ENCODE results near the gene FAM221B.
A peak's percentile ranks its signal among the peaks of the same experiment; 100 is the strongest.

The FAM221B gene

GRCh38 chr9:35828716-35829083, at the start of gene FAM221B:
FAM221B (minus strand) TSS chr9:35828732; CDS start chr9:35826161, 2,571 bp downstream.
- DNase-seq = no peak

GRCh38 chr9:35872505-35872904, 44.0 kb upstream of the FAM221B start:
- DNase-seq = no peak

GRCh38 chr9:35871545-35871944, 43.0 kb upstream of the FAM221B start:
- DNase-seq = no peak

GRCh38 chr9:35870351-35870923, 41.9 kb upstream of the FAM221B start, which contains the start of gene OR13J1:
OR13J1 (minus strand) TSS chr9:35870401; CDS start chr9:35870401, 0 bp downstream.
- no peak for DNase-seq

GRCh38 chr9:35869621-35870216, 41.2 kb upstream of the FAM221B start:
- no peak for DNase-seq

GRCh38 chr9:35868933-35869332, 40.4 kb upstream of the FAM221B start:
- no peak for DNase-seq

- DNase-seq = no peak
These were observed 39.0 kb upstream of the FAM221B start for GRCh38 chr9:35867538-35867937.

GRCh38 chr9:35864695-35865255, 36.2 kb upstream of the FAM221B start:
- no peak for DNase-seq

- no peak for DNase-seq
These were observed 35.1 kb upstream of the FAM221B start for GRCh38 chr9:35863583-35863982.

GRCh38 chr9:35862328-35862727, 33.8 kb upstream of the FAM221B start:
- no peak for DNase-seq

GRCh38 chr9:35861161-35861897, 32.8 kb upstream of the FAM221B start:
- DNase-seq = no peak

- no peak for DNase-seq
These were observed 31.4 kb upstream of the FAM221B start for GRCh38 chr9:35859990-35860339.

GRCh38 chr9:35859310-35859989, 30.9 kb upstream of the FAM221B start:
- DNase-seq = peak; percentile 2

- DNase-seq = no peak
These were observed 29.9 kb upstream of the FAM221B start for GRCh38 chr9:35858458-35858857.

- DNase-seq = no peak
These were observed 28.4 kb upstream of the FAM221B start for GRCh38 chr9:35856882-35857281.

- no peak for DNase-seq
These were observed 27.7 kb upstream of the FAM221B start for GRCh38 chr9:35856206-35856605.

GRCh38 chr9:35854091-35854762, 25.7 kb upstream of the FAM221B start:
- no peak for DNase-seq

GRCh38 chr9:35852876-35853865, 24.6 kb upstream of the FAM221B start:
- no peak for DNase-seq

- no peak for DNase-seq
These were observed 23.8 kb upstream of the FAM221B start for GRCh38 chr9:35852267-35852815.

- DNase-seq = peak; percentile 75
These were observed 19.4 kb upstream of the FAM221B start for GRCh38 chr9:35847792-35848572.

All from DMS 273 treated with DMSO at 0.1 percent for 48 hours (cell line).